GM12878 (cell line): ENCODE measurements around the gene PRF1.

Experiments used
- CTCF ChIP-seq, 3 experiments: IDR thresholded peaks in 2 of 3; conservative IDR thresholded peaks in 1 of 3; 2 replicates each; pipeline ENCODE4 v1.5.1; 2011; ENCODE audit warnings: low read depth in 3 of 3, low read length in 3 of 3, mild to moderate bottlenecking in 3 of 3, control low read depth in 2 of 3, moderate library complexity in 2 of 3, inconsistent platforms in 1 of 3, mixed read lengths in 1 of 3; ENCODE audit not compliant: control insufficient read depth in 2 of 3, insufficient read depth in 1 of 3; ENCODE audit errors: extremely low read depth in 1 of 3
- KAT2A ChIP-seq: conservative IDR thresholded peaks from 2 replicates; pipeline ENCODE4 v1.6.1; 2011; ENCODE audit warnings: low read depth, low read length; ENCODE audit not compliant: control insufficient read depth
- MAX ChIP-seq: IDR thresholded peaks from 2 replicates; pipeline ENCODE4 v1.6.1; 2012; ENCODE audit warnings: low read depth, low read length, improper control_type of control experiment
- MXI1 ChIP-seq: fragments of 150-350 bp; IDR thresholded peaks from 2 replicates; pipeline ENCODE4 v1.6.1; 2011; ENCODE audit warnings: low read depth, mild to moderate bottlenecking, inconsistent platforms, low read length, improper control_type of control experiment
- NFYB ChIP-seq: IDR thresholded peaks from 2 replicates; pipeline ENCODE4 v1.6.1; 2011; ENCODE audit warnings: low read depth, mild to moderate bottlenecking, low read length, improper control_type of control experiment, moderate library complexity; ENCODE audit not compliant: insufficient read depth
- ZBED1 ChIP-seq: IDR thresholded peaks from 2 replicates; pipeline ENCODE4 v1.6.1; 2016; ENCODE audit warnings: borderline replicate concordance

GRCh38 chr10:70619271-70620019 is 16.9 kb upstream of the PRF1 start:
- TF ChIP-seq ZBED1, result no peak
- TF ChIP-seq MAX, result no peak
- TF ChIP-seq NFYB, result no peak
- TF ChIP-seq MXI1, result no peak
- TF ChIP-seq KAT2A, result no peak
- peak in 2 of 3 experiments; percentile 19 to 33; a peak in 2 of 6 replicates for TF ChIP-seq CTCF (IDR thresholded peaks at IDR 0.05 in 2 of 3, conservative IDR thresholded peaks at IDR 0.05 in 1 of 3; ENCODE audit: control insufficient read depth in 2 of 3, extremely low read depth in 1 of 3, insufficient read depth in 1 of 3, low read depth in 3 of 3, low read length in 3 of 3)
